ENCODE results near the gene NACC2.

NACC2 gene

DNA sequence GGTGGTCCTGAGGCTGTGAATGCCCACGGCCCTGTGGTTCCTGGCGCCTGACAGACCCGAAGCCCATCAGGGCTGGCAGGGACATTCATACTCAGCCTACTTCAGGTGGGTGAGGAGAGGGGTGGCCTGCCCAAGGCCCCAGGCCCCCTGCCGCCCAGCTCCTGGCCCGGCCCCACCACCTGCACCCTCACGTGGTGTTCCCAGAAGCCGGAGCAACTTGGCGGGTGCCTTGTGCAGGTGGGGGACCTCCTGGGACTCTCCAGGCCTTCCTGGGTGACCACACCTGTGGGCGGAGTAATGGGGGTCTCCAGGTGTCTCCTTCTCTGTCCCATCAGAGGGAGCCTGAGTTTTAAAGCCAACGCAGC is 97.1 kb downstream of the NACC2 start:
- Histone ChIP-seq H3K14ac (ENCODE audit: low read length) (peak overlapping the region; percentile 43), H3K4ac (ENCODE audit: low read length) (peak overlapping the region; percentile 27), H2BK120ac (ENCODE audit: low read depth, low read length) (no peak overlapping the region), H3K27me3 (ENCODE audit: control insufficient read depth in 3 of 3, insufficient read depth in 3 of 3, low read depth in 1 of 3, low read length in 3 of 3) (no peaks in the 10 kb centered on the region), H3K4me1 (ENCODE audit: control insufficient read depth in 2 of 2, insufficient read depth in 1 of 2, low read depth in 1 of 2, low read length in 2 of 2) (peaks cover 28 to 30% of the 10 kb centered on the region in 2 donors), H3K9me3 (replicated peaks in 1 of 2; ENCODE audit: control insufficient read depth in 2 of 2, insufficient read depth in 1 of 2, low read depth in 1 of 2, low read length in 2 of 2) (no peaks in the 10 kb centered on the region), H3K18ac (ENCODE audit: low read length) (peak overlapping the region; percentile 77), H3K36me3 (replicated peaks in 1 of 2; ENCODE audit: control insufficient read depth in 2 of 2, insufficient read depth in 2 of 2, low read length in 2 of 2) (no peaks in the 10 kb centered on the region), H4K91ac (ENCODE audit: low read depth, low read length, poor library complexity) (no peak overlapping the region), H3K27ac (replicated peaks; ENCODE audit: low read length) (no peak overlapping the region), H3K4me2 (ENCODE audit: insufficient read depth, low read length, poor library complexity, severe bottlenecking) (no peak overlapping the region), H3K4me3 (ENCODE audit: low read length in 2 of 2) (no peak overlapping the region), H4K8ac (ENCODE audit: low read depth, low read length) (no peak overlapping the region), H2AFZ (ENCODE audit: low read length) (peak overlapping the region; percentile 7), H3K9ac (ENCODE audit: low read depth, low read length, poor library complexity) (no peak overlapping the region), H3K79me1 (ENCODE audit: low read depth, low read length) (no peaks in the 10 kb centered on the region), H2AK5ac (ENCODE audit: low read depth, low read length) (peak overlapping the region; percentile 88), H2BK15ac (ENCODE audit: low read length) (peak overlapping the region; percentile 95), H2BK12ac (ENCODE audit: low read length) (peak overlapping the region; percentile 93), H2BK5ac (ENCODE audit: low read length) (peak overlapping the region; percentile 62), H3K23ac (ENCODE audit: low read depth, low read length, poor library complexity) (no peak overlapping the region)
- WGBS, 2 donors (ENCODE audit: extremely low coverage in 2 of 2, insufficient read length in 2 of 2, insufficient replicate concordance in 1 of 2): no CpG with 5 or more reads among the region's 10 CpGs
- DNase-seq (ENCODE audit: low spot score): no peak

DNA sequence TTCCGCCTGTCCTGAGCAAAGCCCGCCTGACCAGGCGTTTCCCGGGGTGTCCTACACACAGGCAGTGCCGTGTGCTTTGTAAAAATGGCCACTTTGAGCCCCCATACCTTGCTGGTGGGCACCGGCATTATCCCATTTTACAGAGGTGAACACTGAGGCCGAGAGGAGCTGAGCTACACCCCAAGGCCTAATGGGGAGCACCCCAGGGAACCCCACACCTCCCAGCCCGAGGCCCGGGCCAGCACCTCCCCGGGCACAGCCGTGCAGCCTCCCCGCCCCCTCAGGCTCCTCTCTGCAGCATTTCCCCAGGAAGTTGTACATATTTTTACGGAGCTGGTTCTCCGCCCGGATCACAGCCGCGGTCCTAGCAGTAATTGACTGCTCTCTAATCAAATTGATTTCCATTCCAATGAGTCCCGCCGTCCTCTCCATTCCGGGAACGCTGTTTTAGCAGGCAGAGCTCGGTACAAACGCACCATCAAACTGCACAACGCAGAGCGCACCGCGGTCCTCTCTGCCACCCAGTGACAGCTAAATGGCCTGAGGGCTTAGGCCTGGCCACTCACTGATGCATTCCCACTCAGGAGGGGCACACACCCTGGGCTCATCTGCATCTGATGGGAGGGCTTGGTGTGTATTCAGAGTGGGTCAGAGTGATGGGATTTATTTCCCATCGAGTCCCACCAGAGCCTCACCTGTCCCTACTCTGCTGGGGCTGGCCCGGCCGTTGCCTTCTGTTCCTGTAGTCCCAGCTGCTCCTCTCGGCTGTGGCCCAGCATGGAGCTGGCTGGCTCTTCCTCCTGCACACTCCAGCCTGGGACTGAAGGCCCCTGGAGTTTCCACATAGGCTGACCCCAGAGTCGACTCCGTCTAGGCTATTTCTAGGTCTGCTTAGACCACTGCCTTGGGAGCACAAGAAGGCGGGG is 97.7 kb downstream of the NACC2 start:
- no peak for DNase-seq (ENCODE audit: low spot score)
- Histone ChIP-seq H3K14ac (ENCODE audit: low read length) (peak overlapping the region; percentile 91), H3K4me2 (ENCODE audit: insufficient read depth, low read length, poor library complexity, severe bottlenecking) (no peak overlapping the region), H3K4ac (ENCODE audit: low read length) (peak overlapping the region; percentile 92), H3K27me3 (ENCODE audit: control insufficient read depth in 3 of 3, insufficient read depth in 3 of 3, low read depth in 1 of 3, low read length in 3 of 3) (no peaks in the 10 kb centered on the region), H3K4me3 (ENCODE audit: low read length in 2 of 2) (no peak overlapping the region), H2AFZ (ENCODE audit: low read length) (peak overlapping the region; percentile 7), H3K18ac (ENCODE audit: low read length) (peak overlapping the region; percentile 77), H3K79me1 (ENCODE audit: low read depth, low read length) (no peaks in the 10 kb centered on the region), H2AK5ac (ENCODE audit: low read depth, low read length) (peak overlapping the region; percentile 88), H2BK12ac (ENCODE audit: low read length) (peak overlapping the region; percentile 91), H3K27ac (replicated peaks; ENCODE audit: low read length) (peak overlapping the region; percentile 3), H3K4me1 (ENCODE audit: control insufficient read depth in 2 of 2, insufficient read depth in 1 of 2, low read depth in 1 of 2, low read length in 2 of 2) (peaks cover 26 to 29% of the 10 kb centered on the region in 2 donors), H2BK120ac (ENCODE audit: low read depth, low read length) (peak overlapping the region; percentile 49), H2BK15ac (ENCODE audit: low read length) (peak overlapping the region; percentile 54), H3K9me3 (replicated peaks in 1 of 2; ENCODE audit: control insufficient read depth in 2 of 2, insufficient read depth in 1 of 2, low read depth in 1 of 2, low read length in 2 of 2) (no peaks in the 10 kb centered on the region), H4K8ac (ENCODE audit: low read depth, low read length) (no peak overlapping the region), H3K36me3 (replicated peaks in 1 of 2; ENCODE audit: control insufficient read depth in 2 of 2, insufficient read depth in 2 of 2, low read length in 2 of 2) (no peaks in the 10 kb centered on the region), H4K91ac (ENCODE audit: low read depth, low read length, poor library complexity) (no peak overlapping the region), H3K23ac (ENCODE audit: low read depth, low read length, poor library complexity) (no peak overlapping the region), H3K9ac (ENCODE audit: low read depth, low read length, poor library complexity) (peak overlapping the region; percentile 83), H2BK5ac (ENCODE audit: low read length) (peak overlapping the region; percentile 62)
- WGBS, 2 donors (ENCODE audit: extremely low coverage in 2 of 2, insufficient read length in 2 of 2, insufficient replicate concordance in 1 of 2): no CpG with 5 or more reads among the region's 34 CpGs

DNA sequence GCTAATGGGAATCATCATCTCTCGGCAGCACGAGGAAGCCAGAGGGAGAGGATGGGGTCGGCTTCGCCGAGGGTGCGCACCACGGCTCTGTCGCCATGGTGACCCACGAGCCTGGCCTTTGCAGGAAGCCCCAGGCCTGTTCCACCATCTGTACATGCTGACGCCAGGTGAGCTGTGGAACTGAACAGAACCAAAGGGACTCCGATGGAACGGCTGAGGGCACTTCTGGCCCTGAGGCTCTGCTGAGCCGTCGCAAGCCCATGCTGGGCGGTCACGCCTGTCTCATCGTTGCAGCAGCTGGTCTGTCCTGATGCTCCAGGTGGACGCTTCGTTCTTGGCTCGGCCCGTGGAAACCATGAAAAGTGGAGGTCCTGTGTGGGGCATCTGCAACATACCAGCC is 99.3 kb downstream of the NACC2 start:
- Histone ChIP-seq H3K27ac (replicated peaks; ENCODE audit: low read length) (no peak overlapping the region), H2BK120ac (ENCODE audit: low read depth, low read length) (no peak overlapping the region), H3K9me3 (replicated peaks in 1 of 2; ENCODE audit: control insufficient read depth in 2 of 2, insufficient read depth in 1 of 2, low read depth in 1 of 2, low read length in 2 of 2) (no peaks in the 10 kb centered on the region), H2AK5ac (ENCODE audit: low read depth, low read length) (peak overlapping the region; percentile 93), H3K79me1 (ENCODE audit: low read depth, low read length) (no peaks in the 10 kb centered on the region), H3K36me3 (replicated peaks in 1 of 2; ENCODE audit: control insufficient read depth in 2 of 2, insufficient read depth in 2 of 2, low read length in 2 of 2) (no peaks in the 10 kb centered on the region), H3K27me3 (ENCODE audit: control insufficient read depth in 3 of 3, insufficient read depth in 3 of 3, low read depth in 1 of 3, low read length in 3 of 3) (no peaks in the 10 kb centered on the region), H2BK5ac (ENCODE audit: low read length) (no peak overlapping the region), H3K14ac (ENCODE audit: low read length) (no peak overlapping the region), H3K4me1 (ENCODE audit: control insufficient read depth in 2 of 2, insufficient read depth in 1 of 2, low read depth in 1 of 2, low read length in 2 of 2) (peaks cover 36 to 38% of the 10 kb centered on the region in 2 donors), H3K23ac (ENCODE audit: low read depth, low read length, poor library complexity) (peak overlapping the region; percentile 6), H2BK12ac (ENCODE audit: low read length) (peak overlapping the region; percentile 60), H3K4me3 (ENCODE audit: low read length in 2 of 2) (no peak overlapping the region), H3K4me2 (ENCODE audit: insufficient read depth, low read length, poor library complexity, severe bottlenecking) (no peak overlapping the region), H4K8ac (ENCODE audit: low read depth, low read length) (no peak overlapping the region), H4K91ac (ENCODE audit: low read depth, low read length, poor library complexity) (no peak overlapping the region), H3K18ac (ENCODE audit: low read length) (peak overlapping the region; percentile 84), H2AFZ (ENCODE audit: low read length) (no peak overlapping the region), H2BK15ac (ENCODE audit: low read length) (peak overlapping the region; percentile 66), H3K4ac (ENCODE audit: low read length) (no peak overlapping the region), H3K9ac (ENCODE audit: low read depth, low read length, poor library complexity) (no peak overlapping the region)
- WGBS, 2 donors (ENCODE audit: extremely low coverage in 2 of 2, insufficient read length in 2 of 2, insufficient replicate concordance in 1 of 2): no CpG with 5 or more reads among the region's 21 CpGs
- DNase-seq (ENCODE audit: low spot score): no peak

- H3K36me3 ChIP-seq (replicated peaks in 1 of 2; ENCODE audit: control insufficient read depth in 2 of 2, insufficient read depth in 2 of 2, low read length in 2 of 2): no peaks in the 10 kb centered on the region
- no peak overlapping the region for H3K23ac ChIP-seq (ENCODE audit: low read depth, low read length, poor library complexity)
- H4K8ac ChIP-seq (ENCODE audit: low read depth, low read length): no peak overlapping the region
- WGBS, 2 donors (ENCODE audit: extremely low coverage in 2 of 2, insufficient read length in 2 of 2, insufficient replicate concordance in 1 of 2): no CpG with 5 or more reads among the region's 20 CpGs
- H2BK120ac ChIP-seq (ENCODE audit: low read depth, low read length): peak overlapping the region; percentile 100
- H3K79me1 ChIP-seq (ENCODE audit: low read depth, low read length): no peaks in the 10 kb centered on the region
- H2AK5ac ChIP-seq (ENCODE audit: low read depth, low read length): peak overlapping the region; percentile 98
- peak overlapping the region; percentile 94 for H3K18ac ChIP-seq (ENCODE audit: low read length)
- H3K27ac ChIP-seq (replicated peaks; ENCODE audit: low read length): no peak overlapping the region
- H3K4me1 ChIP-seq (ENCODE audit: control insufficient read depth in 2 of 2, insufficient read depth in 1 of 2, low read depth in 1 of 2, low read length in 2 of 2): peaks cover 38 to 46% of the 10 kb centered on the region in 2 donors
- no peak overlapping the region for H4K91ac ChIP-seq (ENCODE audit: low read depth, low read length, poor library complexity)
- H3K9me3 ChIP-seq (replicated peaks in 1 of 2; ENCODE audit: control insufficient read depth in 2 of 2, insufficient read depth in 1 of 2, low read depth in 1 of 2, low read length in 2 of 2): no peaks in the 10 kb centered on the region
- H2AFZ ChIP-seq (ENCODE audit: low read length): no peak overlapping the region
- H2BK15ac ChIP-seq (ENCODE audit: low read length): peak overlapping the region; percentile 96
- peak overlapping the region; percentile 91 for H2BK5ac ChIP-seq (ENCODE audit: low read length)
- no peak overlapping the region for H3K4ac ChIP-seq (ENCODE audit: low read length)
- no peak overlapping the region for H3K4me3 ChIP-seq (ENCODE audit: low read length in 2 of 2)
- no peak overlapping the region for H3K9ac ChIP-seq (ENCODE audit: low read depth, low read length, poor library complexity)
- H3K27me3 ChIP-seq (ENCODE audit: control insufficient read depth in 3 of 3, insufficient read depth in 3 of 3, low read depth in 1 of 3, low read length in 3 of 3): no peaks in the 10 kb centered on the region
- no peak overlapping the region for H3K4me2 ChIP-seq (ENCODE audit: insufficient read depth, low read length, poor library complexity, severe bottlenecking)
- H2BK12ac ChIP-seq (ENCODE audit: low read length): peak overlapping the region; percentile 82
- H3K14ac ChIP-seq (ENCODE audit: low read length): peak overlapping the region; percentile 84
- no peak for DNase-seq (ENCODE audit: low spot score)
Observed at GRCh38 chr9:135994501-135995192, 100.4 kb downstream of the NACC2 start.

All from neuronal stem cell (in vitro differentiated cells).